GM10266 (cell line): ENCODE data around the gene ADIPOR2.
A peak's percentile ranks its signal among the peaks of the same experiment; 100 is the strongest.

Experiments used
- DNase-seq: peaks from one replicate; pipeline ENCODE4 v3.0.0; 2012; ENCODE audit errors: extremely low spot score
- CTCF ChIP-seq: IDR thresholded peaks from 2 replicates; pipeline ENCODE4 v1.5.1; 2012; ENCODE audit warnings: mild to moderate bottlenecking, low read depth; ENCODE audit not compliant: control insufficient read depth, insufficient read depth; ENCODE audit errors: missing control alignments

ADIPOR2 gene

GRCh38 chr12:1690578-1691122, at the start of gene ADIPOR2:
Gene ADIPOR2 (plus strand): TSS chr12:1691070. CDS start chr12:1754344, 63,274 bp downstream.
- peak; percentile 95 for DNase-seq
- TF ChIP-seq CTCF = no peak

GRCh38 chr12:1642513-1642912, 48.4 kb upstream of the ADIPOR2 start:
- TF ChIP-seq CTCF = no peak
- DNase-seq = no peak

GRCh38 chr12:1643043-1643442, 47.8 kb upstream of the ADIPOR2 start:
- TF ChIP-seq CTCF = no peak
- DNase-seq = no peak

- TF ChIP-seq CTCF = no peak
- no peak for DNase-seq
Measured at GRCh38 chr12:1643905-1644533, 46.9 kb upstream of the ADIPOR2 start.

- no peak for DNase-seq
- no peak for TF ChIP-seq CTCF
Measured at GRCh38 chr12:1644534-1645438, 46.1 kb upstream of the ADIPOR2 start.

GRCh38 chr12:1645819-1646218, 45.1 kb upstream of the ADIPOR2 start:
- no peak for DNase-seq

More at GRCh38 chr12:1645819-1646218, 45.1 kb upstream of the ADIPOR2 start:
- no peak for TF ChIP-seq CTCF
